HG03521 (cell line): Measurements from ENCODE around the gene CCDC91.

ENCODE experiments used
- ATAC-seq: cut with Tn5 transposase; IDR thresholded peaks from one replicate; pipeline ENCODE4 v1.9.1; 2021; ENCODE audit warnings: mild to moderate bottlenecking, moderate library complexity; ENCODE audit not compliant: unreplicated experiment

CCDC91 gene

DNA sequence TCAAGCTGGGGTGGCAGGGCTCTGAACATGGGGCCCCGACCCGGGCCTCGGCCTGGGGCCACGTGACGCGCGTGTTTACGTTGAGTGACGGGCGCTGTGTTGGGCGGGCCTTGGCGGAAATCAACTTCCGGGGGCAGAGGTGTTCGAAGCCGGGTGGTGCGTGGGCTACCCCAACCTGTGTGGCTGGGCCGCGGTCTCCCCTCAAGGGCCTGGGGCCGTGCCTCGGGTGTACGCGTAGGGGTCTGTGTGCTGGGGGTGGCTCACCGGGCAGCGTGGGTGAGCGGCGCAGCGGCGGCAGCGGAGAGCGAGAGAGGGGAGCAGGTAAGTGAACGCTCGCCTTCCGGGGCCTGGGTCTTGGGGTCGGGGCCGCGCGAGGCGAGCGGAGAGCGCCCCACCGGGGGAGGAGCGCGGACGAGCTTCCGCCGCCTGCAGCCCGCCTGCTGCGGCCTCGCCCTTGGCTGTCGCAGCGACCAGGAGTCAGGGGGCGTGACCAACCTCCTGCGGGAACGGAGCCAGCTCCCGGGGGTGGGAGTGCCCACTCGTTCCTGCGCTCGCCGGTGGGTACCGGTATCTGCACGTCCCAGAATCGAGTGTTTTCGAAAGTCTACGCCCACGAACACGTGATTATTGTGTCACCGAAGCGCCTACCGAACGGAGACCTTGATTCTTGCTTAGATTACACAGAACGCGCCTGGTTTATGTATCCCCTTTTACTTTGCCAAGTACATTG, at the start of gene CCDC91:
CCDC91 (plus strand) TSS at position 136 of the 730 bp plus-strand sequence. CDS start 66,760 bp downstream, outside the sequence.
- peak; percentile 84 for ATAC-seq

GRCh38 chr12:28144059-28144458, 46.2 kb upstream of the CCDC91 start:
- no peak for ATAC-seq

- ATAC-seq: no peak
These were observed 45.7 kb upstream of the CCDC91 start for GRCh38 chr12:28144532-28144931.

DNA sequence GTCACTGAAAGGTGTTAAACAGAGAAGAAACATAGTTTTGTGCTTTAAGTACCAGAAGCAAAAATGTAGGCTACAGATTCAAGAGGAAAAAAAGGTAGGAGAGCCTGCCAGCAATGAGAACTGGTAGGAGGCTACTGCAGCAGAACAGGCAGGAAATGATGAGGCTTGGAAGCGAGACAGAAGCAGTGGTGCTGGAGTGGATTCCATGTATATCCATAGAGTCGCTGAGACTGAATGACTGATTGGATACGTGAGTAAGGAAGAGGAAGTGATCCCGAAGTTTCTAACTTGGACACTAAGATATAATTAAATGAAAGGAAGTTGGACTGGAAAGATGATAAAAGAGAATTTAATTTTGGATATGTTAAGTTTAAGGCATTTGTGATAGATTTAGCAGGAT, 45.0 kb upstream of the CCDC91 start:
- ATAC-seq: no peak

DNA sequence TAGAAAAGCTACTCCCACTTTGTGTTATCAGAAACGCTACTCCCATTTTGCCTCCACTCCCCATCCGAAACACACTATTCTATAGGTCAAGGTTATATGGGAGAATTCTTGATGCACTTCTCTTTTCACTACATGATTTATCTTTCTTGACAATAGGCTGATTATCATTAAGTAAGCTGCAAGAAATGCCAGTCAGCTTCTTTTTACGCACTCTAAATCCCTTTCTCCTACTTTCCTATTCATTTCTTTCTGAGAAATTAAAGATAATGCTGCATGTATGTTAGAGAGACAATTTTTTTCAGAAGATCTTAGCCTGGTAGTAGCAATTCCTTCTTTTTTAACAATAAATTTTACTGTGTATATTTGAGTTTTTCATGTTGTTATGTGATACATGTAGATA, 41.0 kb upstream of the CCDC91 start:
- ATAC-seq: no peak

DNA sequence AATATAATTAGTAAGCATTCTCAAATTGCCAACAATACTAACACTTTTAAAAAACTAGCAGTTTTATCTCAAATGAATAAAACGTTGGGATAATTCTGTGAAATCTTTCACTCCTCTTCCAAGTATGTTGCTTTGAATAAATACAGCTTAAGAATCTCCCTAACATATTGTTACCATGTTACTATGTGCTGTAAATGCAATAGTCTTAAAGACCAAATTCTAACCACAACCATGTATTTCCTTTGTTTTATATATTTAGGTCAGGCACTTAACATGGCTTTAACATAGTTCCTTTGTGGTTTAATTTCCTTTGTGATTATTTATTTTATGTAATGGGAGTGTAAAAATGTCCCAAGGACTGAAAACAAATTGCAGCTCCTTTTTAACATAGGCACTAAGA, 33.9 kb upstream of the CCDC91 start:
- ATAC-seq: no peak

DNA sequence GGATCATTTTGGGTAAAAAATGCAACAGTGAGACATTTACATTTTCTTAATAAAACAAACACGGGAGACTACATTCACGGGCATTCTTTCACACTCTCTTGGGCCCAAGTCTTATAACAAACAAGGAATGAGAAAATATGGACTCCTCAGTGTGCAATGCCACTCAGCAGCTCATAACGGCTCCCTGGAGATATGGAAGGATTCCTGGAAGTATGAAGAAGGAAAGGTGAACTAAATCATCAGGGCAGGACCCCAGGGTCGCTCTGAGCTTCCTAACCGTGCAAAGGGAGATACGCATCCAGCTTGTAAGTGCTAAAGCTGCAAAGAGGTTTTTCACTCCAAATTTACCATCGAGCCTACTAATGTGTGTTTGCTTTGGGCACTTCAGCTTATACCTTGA, 33.5 kb upstream of the CCDC91 start:
- ATAC-seq: no peak

GRCh38 chr12:28158353-28158752, 31.9 kb upstream of the CCDC91 start:
- no peak for ATAC-seq

- ATAC-seq: no peak
These were observed 30.6 kb upstream of the CCDC91 start for GRCh38 chr12:28159688-28160087.

- ATAC-seq: no peak
These were observed 28.6 kb upstream of the CCDC91 start for GRCh38 chr12:28161697-28162096.

DNA sequence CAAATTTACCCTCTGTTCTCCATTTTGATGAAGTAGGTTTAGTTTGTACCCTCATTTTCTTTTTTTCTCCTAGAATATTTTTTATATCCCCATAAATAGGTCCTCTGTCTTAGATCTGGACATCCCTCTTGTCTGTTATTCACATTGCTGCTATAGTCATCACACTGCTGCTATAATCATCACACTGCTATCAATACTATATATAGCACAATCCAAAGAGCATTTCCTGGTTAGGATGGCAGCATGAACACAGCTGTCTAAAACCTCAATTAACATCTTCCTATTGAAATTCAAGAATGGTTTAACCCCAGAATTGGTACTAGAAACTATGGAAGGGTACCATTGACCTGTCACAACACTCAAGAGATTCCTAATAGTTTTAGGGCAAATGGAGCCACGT, 27.6 kb upstream of the CCDC91 start:
- no peak for ATAC-seq

- ATAC-seq: no peak
These were observed 25.5 kb upstream of the CCDC91 start for GRCh38 chr12:28164644-28165275.

GRCh38 chr12:28167981-28168485, 22.2 kb upstream of the CCDC91 start:
- ATAC-seq: no peak

DNA sequence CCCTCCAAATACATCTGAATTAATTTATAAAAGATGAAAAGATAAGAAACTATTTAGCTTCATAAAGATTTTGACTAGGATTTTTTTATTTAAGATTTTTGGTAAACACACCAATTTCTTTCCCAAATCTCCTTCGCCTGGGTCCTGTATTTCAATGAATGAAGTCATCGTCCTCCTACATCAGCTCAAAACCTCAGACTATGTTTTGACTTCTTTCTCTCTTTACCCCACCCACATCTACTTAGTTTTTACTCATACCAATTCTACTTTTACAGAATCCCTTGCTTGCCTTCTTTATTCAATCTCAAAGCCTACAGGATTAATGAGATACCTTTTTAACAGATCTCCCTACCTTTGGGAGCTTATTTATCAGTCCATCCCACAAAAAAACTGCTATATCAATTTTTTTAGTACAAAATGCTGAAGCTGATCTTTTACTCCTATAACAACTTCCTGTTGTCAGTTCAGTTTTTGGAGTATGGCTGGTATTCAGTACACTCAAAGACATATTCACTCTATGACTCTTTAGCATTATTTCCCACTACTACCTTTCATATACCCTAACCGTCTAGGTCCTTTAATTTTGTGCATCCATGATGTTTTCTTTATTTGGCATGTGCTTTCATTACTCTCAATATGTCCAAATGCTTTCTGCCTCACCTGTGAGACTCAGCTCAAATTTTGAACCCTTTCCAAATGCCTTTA, 18.7 kb upstream of the CCDC91 start:
- no peak for ATAC-seq

DNA sequence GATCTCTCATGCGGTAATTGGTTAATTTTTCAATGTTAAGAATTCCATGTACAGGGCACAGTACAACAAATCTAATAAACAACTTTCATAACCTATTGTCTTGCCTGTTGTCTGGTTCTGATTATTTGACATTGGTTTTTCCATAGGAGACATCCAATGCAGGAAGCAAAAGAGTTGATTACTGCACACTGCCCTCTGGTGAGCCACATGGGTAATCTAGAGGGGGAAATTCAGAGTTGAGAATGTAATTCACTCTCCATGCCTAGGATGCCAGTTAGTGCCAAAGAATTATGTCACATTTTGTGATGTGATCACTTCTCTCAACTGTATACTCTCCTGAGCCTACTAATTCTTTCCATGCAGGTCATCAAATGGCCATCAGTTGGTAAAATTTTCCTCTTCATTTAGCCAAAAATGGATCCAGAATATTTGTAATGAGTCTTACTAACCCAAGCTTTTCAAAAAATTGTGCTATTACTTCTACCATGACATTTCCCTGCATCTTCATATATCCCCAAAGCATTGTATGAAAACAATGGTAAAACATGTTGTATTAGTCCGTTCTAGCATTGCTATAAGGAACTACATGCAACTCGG, 17.7 kb upstream of the CCDC91 start:
- no peak for ATAC-seq

DNA sequence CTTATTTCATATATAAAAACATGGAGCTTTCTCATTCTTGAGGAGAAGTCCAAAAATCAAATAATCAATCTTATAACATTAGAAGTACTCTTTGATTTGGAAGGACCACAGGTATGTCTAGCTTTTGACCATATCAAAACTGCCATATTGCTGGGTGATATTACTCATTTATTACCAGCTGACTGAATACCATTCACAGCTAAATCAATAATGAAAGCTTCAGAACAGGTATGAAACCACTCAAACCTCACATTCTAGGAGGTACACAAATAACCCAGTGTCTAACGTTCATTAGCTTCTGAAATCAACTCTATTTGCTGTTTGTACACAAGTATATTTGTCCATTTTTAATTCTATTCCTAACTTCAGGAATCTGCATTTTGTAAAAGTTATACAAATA, 16.8 kb upstream of the CCDC91 start:
- ATAC-seq: no peak

GRCh38 chr12:28175098-28175589, 15.1 kb upstream of the CCDC91 start:
- no peak for ATAC-seq

DNA sequence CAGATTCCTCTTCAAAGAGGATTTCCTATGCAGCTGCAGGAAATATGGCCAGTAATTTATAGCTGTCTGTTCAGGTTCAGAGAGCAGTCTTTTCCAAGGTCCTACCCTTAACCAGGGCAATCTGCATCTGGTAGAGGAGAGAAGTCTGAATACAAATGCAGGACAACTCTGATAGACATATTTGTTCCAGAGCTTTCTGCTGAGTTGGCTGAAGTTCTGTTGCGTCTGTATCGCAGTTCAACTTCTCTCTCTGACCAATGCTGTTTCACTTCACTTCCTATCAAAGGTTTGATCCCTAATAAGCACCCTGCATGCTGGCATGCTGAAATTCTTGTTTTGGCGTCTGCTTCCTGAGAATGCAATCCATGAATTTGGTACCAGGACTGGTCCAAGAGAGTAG, 14.0 kb upstream of the CCDC91 start:
- ATAC-seq: no peak

GRCh38 chr12:28177461-28177860, 12.8 kb upstream of the CCDC91 start:
- ATAC-seq: no peak

GRCh38 chr12:28177905-28178304, 12.4 kb upstream of the CCDC91 start:
- no peak for ATAC-seq

- no peak for ATAC-seq
These were observed 11.5 kb upstream of the CCDC91 start for GRCh38 chr12:28178775-28179174.
